BE2C (cell line): ENCODE data around the gene NTSR2.

Experiments
- DNase-seq: peaks from one replicate; pipeline ENCODE4 v3.0.0-alpha.2; 2020
- H3K27me3 ChIP-seq: fragments of 250-450 bp; sonication (Bioruptor Pico); 2 replicates; pipeline ENCODE4 v1.5.1; 2020; ENCODE audit warnings: mild to moderate bottlenecking
- H3K36me3 ChIP-seq: fragments of 250-450 bp; sonication (Bioruptor Pico); 2 replicates; pipeline ENCODE4 v1.5.1; 2020; ENCODE audit warnings: mild to moderate bottlenecking
- H3K4me1 ChIP-seq: fragments of 250-450 bp; sonication (Bioruptor Pico); 2 replicates; pipeline ENCODE4 v1.5.1; 2020
- H3K4me3 ChIP-seq: 2 replicates; pipeline ENCODE4 v1.5.1; 2011; ENCODE audit warnings: low read depth, low read length
- H3K9me3 ChIP-seq: fragments of 250-450 bp; sonication (Bioruptor Pico); 2 replicates; pipeline ENCODE4 v1.5.1; 2020
- CTCF ChIP-seq: IDR thresholded peaks from 2 replicates; pipeline ENCODE4 v1.5.1; 2012; ENCODE audit warnings: mild to moderate bottlenecking, low read depth, low read length

The NTSR2 gene

GRCh38 chr2:11634584-11634983, 35.4 kb downstream of the NTSR2 start:
- Histone ChIP-seq H3K4me3 (no peak overlapping the region), H3K4me1 (no peaks in the 10 kb centered on the region), H3K9me3 (no peaks in the 10 kb centered on the region), H3K27me3 (no peaks in the 10 kb centered on the region), H3K36me3 (peaks cover 64% of the 10 kb centered on the region)
- DNase-seq, result no peak
- no peak for TF ChIP-seq CTCF

- Histone ChIP-seq H3K27me3 (no peaks in the 10 kb centered on the region), H3K9me3 (no peaks in the 10 kb centered on the region), H3K4me1 (no peaks in the 10 kb centered on the region), H3K4me3 (no peak overlapping the region), H3K36me3 (peaks cover 62% of the 10 kb centered on the region)
- TF ChIP-seq CTCF, result no peak
- DNase-seq, result no peak
These were observed 36.0 kb downstream of the NTSR2 start for GRCh38 chr2:11633923-11634478.

GRCh38 chr2:11631462-11631861, 38.5 kb downstream of the NTSR2 start:
- Histone ChIP-seq H3K27me3 (no peaks in the 10 kb centered on the region), H3K9me3 (no peaks in the 10 kb centered on the region), H3K4me1 (no peaks in the 10 kb centered on the region), H3K4me3 (no peak overlapping the region), H3K36me3 (peaks cover 68% of the 10 kb centered on the region)
- TF ChIP-seq CTCF, result no peak
- DNase-seq, result no peak

- Histone ChIP-seq H3K36me3 (peaks cover 69% of the 10 kb centered on the region), H3K27me3 (no peaks in the 10 kb centered on the region), H3K4me3 (no peak overlapping the region), H3K4me1 (no peaks in the 10 kb centered on the region), H3K9me3 (no peaks in the 10 kb centered on the region)
- TF ChIP-seq CTCF, result no peak
- no peak for DNase-seq
These were observed 39.1 kb downstream of the NTSR2 start for GRCh38 chr2:11630855-11631254.

GRCh38 chr2:11629851-11630250, 40.1 kb downstream of the NTSR2 start:
- no peak overlapping the region for H3K4me3 ChIP-seq
- no peak for DNase-seq
- no peaks in the 10 kb centered on the region for H3K9me3 ChIP-seq
- H3K36me3 ChIP-seq, result peaks cover 69% of the 10 kb centered on the region
- H3K27me3 ChIP-seq, result no peaks in the 10 kb centered on the region
- no peak for TF ChIP-seq CTCF
- no peaks in the 10 kb centered on the region for H3K4me1 ChIP-seq

GRCh38 chr2:11629215-11629614, 40.8 kb downstream of the NTSR2 start:
- Histone ChIP-seq H3K36me3 (peaks cover 65% of the 10 kb centered on the region), H3K4me3 (no peak overlapping the region), H3K4me1 (no peaks in the 10 kb centered on the region), H3K9me3 (no peaks in the 10 kb centered on the region), H3K27me3 (no peaks in the 10 kb centered on the region)
- no peak for TF ChIP-seq CTCF
- DNase-seq, result no peak
